A549 (cell line): ENCODE results near the gene PPP1R9B. TPM values are rescaled to one million over a fixed set of nuclear protein-coding genes. Genes with fewer than 3 reads are reported as not detected.

ENCODE experiments used
- BCL3 ChIP-seq: fragments of >200 bp; sonication (Bioruptor Twin); formaldehyde crosslinking; IDR thresholded peaks from 3 replicates; pipeline ENCODE4 v1.6.1; 2016
- BHLHE40 ChIP-seq: IDR thresholded peaks from 2 replicates; pipeline ENCODE4 v1.6.1; 2012; ENCODE audit warnings: low read depth, low read length, inconsistent platforms
- CBX2 ChIP-seq: fragments of 200-600 bp; sonication (generic); IDR thresholded peaks from 2 replicates; pipeline ENCODE4 v1.6.1; 2016; ENCODE audit warnings: low read depth, mild to moderate bottlenecking, borderline replicate concordance
- CBX8 ChIP-seq: fragments of 200-600 bp; sonication (generic); IDR thresholded peaks from 2 replicates; pipeline ENCODE4 v1.6.1; 2016
- CEBPB ChIP-seq, 2 experiments: fragments of >200 bp in 1 of 2; sonication (Bioruptor Twin) in 1 of 2; formaldehyde crosslinking in 1 of 2; IDR thresholded peaks; 2 replicates each; pipeline ENCODE4 v1.6.1; 2012 to 2016
- CHD2 ChIP-seq: fragments of 150-350 bp; IDR thresholded peaks from 2 replicates; pipeline ENCODE4 v1.6.1; 2014; ENCODE audit warnings: low read length; ENCODE audit not compliant: partially characterized antibody
- ESRRA ChIP-seq: fragments of 150-350 bp; IDR thresholded peaks from 2 replicates; pipeline ENCODE4 v1.6.1; 2014; ENCODE audit warnings: mild to moderate bottlenecking, low read length, borderline replicate concordance
- FOSB ChIP-seq: fragments of 250-450 bp; sonication (Bioruptor Pico); IDR thresholded peaks from 2 replicates; pipeline ENCODE4 v1.5.0; 2020; ENCODE audit warnings: mild to moderate bottlenecking, moderate library complexity
- FOXS1 ChIP-seq: fragments of 250-450 bp; sonication (Bioruptor Pico); IDR thresholded peaks from 2 replicates; pipeline ENCODE4 v1.5.0; 2020; ENCODE audit warnings: mild to moderate bottlenecking, moderate library complexity
- GATA3 ChIP-seq: IDR thresholded peaks from 2 replicates; pipeline ENCODE4 v1.6.1; 2012; ENCODE audit warnings: borderline replicate concordance
- JUN ChIP-seq, 2 experiments: fragments of >200 bp; sonication (Bioruptor Twin); formaldehyde crosslinking; IDR thresholded peaks; 2 replicates in 1 of 2; 3 replicates in 1 of 2; pipeline ENCODE4 v1.6.1; 2016 to 2017
- KDM1A ChIP-seq: fragments of 200-600 bp; sonication (generic); IDR thresholded peaks from 2 replicates; pipeline ENCODE4 v1.6.1; 2016; ENCODE audit warnings: low read depth, mild to moderate bottlenecking
- MAFK ChIP-seq: fragments of 450-650 bp; IDR thresholded peaks from 2 replicates; pipeline ENCODE4 v1.6.1; 2014; ENCODE audit not compliant: partially characterized antibody
- MAZ ChIP-seq: fragments of 150-350 bp; IDR thresholded peaks from 2 replicates; pipeline ENCODE4 v1.6.1; 2014; ENCODE audit warnings: antibody characterized with exemption, low read depth, low read length, borderline replicate concordance
- NPAS2 ChIP-seq: fragments of 250-450 bp; sonication (Bioruptor Pico); IDR thresholded peaks from 2 replicates; pipeline ENCODE4 v1.8.0; 2022; ENCODE audit warnings: mild to moderate bottlenecking, moderate library complexity, borderline replicate concordance
- POLR2AphosphoS2 ChIP-seq: conservative IDR thresholded peaks from 2 replicates; pipeline ENCODE4 v1.6.1; 2012; ENCODE audit warnings: low read length, improper control_type of control experiment, inconsistent platforms
- RAD21 ChIP-seq, 2 experiments: fragments of >200 bp in 1 of 2; sonication (Bioruptor Twin) in 1 of 2; formaldehyde crosslinking in 1 of 2; IDR thresholded peaks in 1 of 2; conservative IDR thresholded peaks in 1 of 2; 2 replicates in 1 of 2; 3 replicates in 1 of 2; pipeline ENCODE4 v1.6.1; 2012 to 2018; ENCODE audit warnings: inconsistent platforms in 1 of 2
- RCOR1 ChIP-seq: fragments of 150-350 bp; IDR thresholded peaks from 2 replicates; pipeline ENCODE4 v1.6.1; 2014; ENCODE audit warnings: antibody characterized with exemption, low read length, low read depth
- RFX5 ChIP-seq: fragments of 450-650 bp; IDR thresholded peaks from 2 replicates; pipeline ENCODE4 v1.7.1; 2014; ENCODE audit warnings: antibody characterized with exemption, mild to moderate bottlenecking, moderate library complexity
- SREBF2 ChIP-seq: fragments of 450-650 bp; IDR thresholded peaks from 2 replicates; pipeline ENCODE4 v1.6.1; 2014; ENCODE audit warnings: mild to moderate bottlenecking, moderate library complexity
- ZFP36 ChIP-seq: fragments of 450-650 bp; IDR thresholded peaks from 2 replicates; pipeline ENCODE4 v1.6.1; 2014; ENCODE audit warnings: borderline replicate concordance; ENCODE audit not compliant: partially characterized antibody
- ZNF302 ChIP-seq: fragments of 250-450 bp; sonication (Bioruptor Pico); IDR thresholded peaks from 2 replicates; pipeline ENCODE4 v1.9.0; 2021; ENCODE audit warnings: inconsistent platforms, mild to moderate bottlenecking, moderate library complexity
- ZSCAN20 ChIP-seq: fragments of 250-450 bp; sonication (Bioruptor Pico); IDR thresholded peaks from 2 replicates; pipeline ENCODE4 v1.8.0; 2022; ENCODE audit warnings: mild to moderate bottlenecking, moderate library complexity
- polyA plus RNA-seq, 4 experiments: library from polyadenylated mRNA; depleted of rRNA in 3 of 4; stranded (reverse); fragments of >200 nt; fragmentation: RNase III in 1 of 4; extraction: RNeasy Plus Mini Kit Qiagen cat#74134 plus additional on column Dnase treatment in 1 of 4; gene quantifications; 2 replicates in 3 of 4; 3 replicates in 1 of 4; pipeline ENCODE4 v1.2.3, GENCODE V29; 2011 to 2017
- TF ChIP-seq, protein P1 (sequence below): fragments of 450-650 bp; IDR thresholded peaks from 2 replicates; pipeline ENCODE4 v1.6.1; 2014; ENCODE audit warnings: antibody characterized with exemption
- TF ChIP-seq, protein P2 (sequence below): fragments of 250-450 bp; sonication (Bioruptor Pico); IDR thresholded peaks from 2 replicates; pipeline ENCODE4 v1.5.0; 2020; ENCODE audit warnings: low read depth, mild to moderate bottlenecking, moderate library complexity
- TF ChIP-seq, protein P3 (sequence below): IDR thresholded peaks from 2 replicates; pipeline ENCODE4 v1.6.1; 2012

The PPP1R9B gene
- polyA plus RNA-seq, 2 of the 4 experiments (the other 2 are of a cell fraction): 22.0 to 40.6 TPM

DNA sequence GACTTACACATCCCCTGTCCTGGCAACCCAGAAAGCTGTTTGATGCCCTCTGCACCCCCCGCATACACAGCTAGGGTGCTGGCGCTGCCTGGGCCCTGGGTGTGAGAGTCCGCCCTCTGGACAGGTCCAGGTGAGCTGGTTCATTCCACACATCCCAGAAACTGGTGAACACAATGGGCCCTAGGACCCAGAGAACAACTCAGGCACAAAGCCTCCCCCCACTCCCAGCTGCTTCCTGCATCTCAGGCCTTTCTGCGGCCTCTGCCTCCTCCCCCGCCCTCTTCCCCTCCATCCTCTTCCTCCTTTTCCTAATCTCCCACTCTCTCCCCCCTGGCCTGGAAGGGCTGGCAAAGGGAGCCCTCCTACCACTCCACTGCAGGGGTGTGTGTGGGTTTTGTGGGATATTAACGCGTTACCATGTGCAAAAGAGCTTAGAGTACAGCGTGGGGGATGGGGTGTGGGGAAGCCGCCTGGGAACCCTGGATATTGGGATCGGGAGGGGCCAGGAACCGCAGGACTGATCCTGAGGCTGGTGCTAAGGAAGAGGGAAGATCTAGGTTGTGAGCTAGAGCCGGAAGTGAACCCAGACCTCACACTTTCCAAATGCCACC lies 1.6 kb upstream of the PPP1R9B start (continued):
- TF ChIP-seq RAD21 (conservative IDR thresholded peaks at IDR 0.05 in 1 of 2, IDR thresholded peaks at IDR 0.05 in 1 of 2) (peak in 1 of 2 experiments; percentile 3; a peak in 1 of 5 replicates), SREBF2 (no peak), CBX2 (no peak), CEBPB (IDR thresholded peaks at IDR 0.05) (no peak), MAFK (no peak), NPAS2 (CRISPR knock-in tag) (no peak), BCL3 (no peak), ZFP36 (no peak), FOSB (CRISPR knock-in tag) (no peak), ESRRA (no peak), CHD2 (no peak), POLR2AphosphoS2 (no peak), CBX8 (no peak), FOXS1 (CRISPR knock-in tag) (no peak), ZSCAN20 (no peak), ZNF302 (no peak), JUN (IDR thresholded peaks at IDR 0.05) (peak in 1 of 2 experiments; percentile 84; a peak in 4 of 5 replicates), RCOR1 (no peak), GATA3 (no peak; the same call in 1 of the 2 replicates), RFX5 (no peak), BHLHE40 (no peak), KDM1A (peak; percentile 51; the same call in 1 of the 2 replicates), MAZ (no peak)
- TF ChIP-seq, protein P1, sequence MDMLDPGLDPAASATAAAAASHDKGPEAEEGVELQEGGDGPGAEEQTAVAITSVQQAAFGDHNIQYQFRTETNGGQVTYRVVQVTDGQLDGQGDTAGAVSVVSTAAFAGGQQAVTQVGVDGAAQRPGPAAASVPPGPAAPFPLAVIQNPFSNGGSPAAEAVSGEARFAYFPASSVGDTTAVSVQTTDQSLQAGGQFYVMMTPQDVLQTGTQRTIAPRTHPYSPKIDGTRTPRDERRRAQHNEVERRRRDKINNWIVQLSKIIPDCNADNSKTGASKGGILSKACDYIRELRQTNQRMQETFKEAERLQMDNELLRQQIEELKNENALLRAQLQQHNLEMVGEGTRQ: no peak
- TF ChIP-seq, protein P2, sequence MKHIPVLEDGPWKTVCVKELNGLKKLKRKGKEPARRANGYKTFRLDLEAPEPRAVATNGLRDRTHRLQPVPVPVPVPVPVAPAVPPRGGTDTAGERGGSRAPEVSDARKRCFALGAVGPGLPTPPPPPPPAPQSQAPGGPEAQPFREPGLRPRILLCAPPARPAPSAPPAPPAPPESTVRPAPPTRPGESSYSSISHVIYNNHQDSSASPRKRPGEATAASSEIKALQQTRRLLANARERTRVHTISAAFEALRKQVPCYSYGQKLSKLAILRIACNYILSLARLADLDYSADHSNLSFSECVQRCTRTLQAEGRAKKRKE: no peak
- TF ChIP-seq, protein P3, sequence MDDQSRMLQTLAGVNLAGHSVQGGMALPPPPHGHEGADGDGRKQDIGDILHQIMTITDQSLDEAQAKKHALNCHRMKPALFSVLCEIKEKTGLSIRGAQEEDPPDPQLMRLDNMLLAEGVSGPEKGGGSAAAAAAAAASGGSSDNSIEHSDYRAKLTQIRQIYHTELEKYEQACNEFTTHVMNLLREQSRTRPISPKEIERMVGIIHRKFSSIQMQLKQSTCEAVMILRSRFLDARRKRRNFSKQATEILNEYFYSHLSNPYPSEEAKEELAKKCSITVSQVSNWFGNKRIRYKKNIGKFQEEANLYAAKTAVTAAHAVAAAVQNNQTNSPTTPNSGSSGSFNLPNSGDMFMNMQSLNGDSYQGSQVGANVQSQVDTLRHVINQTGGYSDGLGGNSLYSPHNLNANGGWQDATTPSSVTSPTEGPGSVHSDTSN: peak; percentile 89
